HCT116 (cell line): ENCODE results near the gene KCNK4. TPM values are rescaled to one million over a fixed set of nuclear protein-coding genes. Genes with fewer than 3 reads are reported as not detected.

Source experiments
- ATAC-seq: fragments of 200-7000 bp; cut with Tn5 transposase; 2 replicates; pipeline ENCODE4 v1.9.1; 2020; ENCODE audit warnings: mild to moderate bottlenecking, moderate library complexity
- BruUV-seq: library from RNA; stranded (reverse); fragments of 400-500 nt; replicated peaks from 2 replicates; lab custom pipeline; 2021; lab: Mats Ljungman, UMichigan
- CTCF ChIA-PET: fragments of 300-600 bp; sonication (Branson Sonifier 250); formaldehyde crosslinking; loops from one replicate; lab custom pipeline; 2021; ENCODE audit warnings: antibody characterized with exemption; lab: Charles Lee
- POLR2A ChIA-PET: fragments of 300-600, 350-600 bp; sonication (Branson Sonifier 250); formaldehyde crosslinking; loops from one replicate; lab custom pipeline; 2021; ENCODE audit warnings: antibody characterized with exemption; lab: Charles Lee
- RAD21 ChIA-PET, 2 experiments: fragments of 300-600 bp; sonication (Branson Sonifier 250); formaldehyde crosslinking; loops; one replicate each; lab custom pipeline; 2023; ENCODE audit warnings: low total read pairs in 2 of 2; ENCODE audit not compliant: uncharacterized antibody in 2 of 2, unreplicated experiment in 2 of 2, low non-redundant PET in 1 of 2; lab: Charles Lee
- DNase-seq: peaks from one replicate; pipeline ENCODE4 v3.0.0-alpha.2; 2010; ENCODE audit warnings: low read depth, low spot score
- H2AFZ ChIP-seq: fragments of 200-600 bp; shearing (Covaris generic), sonication (generic); 2 replicates; pipeline ENCODE4 v1.6.1; 2017; ENCODE audit warnings: low read depth, mixed run types, mixed read lengths, antibody characterized with exemption, low read length; ENCODE audit not compliant: poor library complexity, severe bottlenecking
- H3K27ac ChIP-seq: 2 replicates; pipeline ENCODE4 v1.5.1; 2012; ENCODE audit warnings: low read depth, low read length
- H3K27me3 ChIP-seq: fragments of 200-600 bp; sonication (generic); 2 replicates; pipeline ENCODE4 v1.6.1; 2016; ENCODE audit warnings: mixed run types, low read length, mixed read lengths; ENCODE audit not compliant: insufficient read depth
- H3K36me3 ChIP-seq, 2 experiments: fragments of 200-500 bp in 1 of 2; fragments of 200-600 bp in 1 of 2; sonication (Bioruptor generic) in 1 of 2; sonication (generic) in 1 of 2; 2 replicates each; pipeline versions ENCODE4 v1.5.1 to v1.6.1; 2014 to 2016; ENCODE audit warnings: low read length in 2 of 2, inconsistent platforms in 1 of 2, mixed read lengths in 1 of 2, mixed run types in 1 of 2; ENCODE audit not compliant: insufficient read depth in 2 of 2, control insufficient read depth in 1 of 2
- H3K4me1 ChIP-seq, 2 experiments: fragments of 200-600 bp in 1 of 2; sonication (generic) in 1 of 2; 2 replicates each; pipeline versions ENCODE4 v1.5.1 to v1.6.1; 2012 to 2017; ENCODE audit warnings: low read length in 2 of 2, inconsistent platforms in 1 of 2, mild to moderate bottlenecking in 1 of 2, mixed read lengths in 1 of 2, mixed run types in 1 of 2, moderate library complexity in 1 of 2; ENCODE audit not compliant: insufficient read depth in 2 of 2, control insufficient read depth in 1 of 2
- H3K4me2 ChIP-seq: fragments of 200-600 bp; sonication (generic); 2 replicates; pipeline ENCODE4 v1.6.1; 2017; ENCODE audit warnings: mixed run types, low read length, mixed read lengths
- H3K4me3 ChIP-seq, 2 experiments: fragments of 200-600 bp in 1 of 2; sonication (generic) in 1 of 2; replicated peaks in 1 of 2; 2 replicates each; pipeline ENCODE4 v1.5.1; 2011 to 2016; ENCODE audit warnings: low read length in 2 of 2, control low read depth in 1 of 2, low read depth in 1 of 2, mild to moderate bottlenecking in 1 of 2, mixed read lengths in 1 of 2, mixed run types in 1 of 2
- H3K79me2 ChIP-seq: fragments of 200-600 bp; sonication (generic); 2 replicates; pipeline ENCODE4 v1.6.1; 2017; ENCODE audit warnings: mild to moderate bottlenecking, mixed run types, low read length, moderate library complexity, mixed read lengths; ENCODE audit not compliant: insufficient read depth
- H3K9ac ChIP-seq: fragments of 200-600 bp; sonication (generic); 2 replicates; pipeline ENCODE4 v1.6.1; 2016; ENCODE audit warnings: low read length, mixed read lengths
- H3K9me2 ChIP-seq: fragments of 200-600 bp; sonication (generic), shearing (Covaris generic); 2 replicates; pipeline ENCODE4 v1.6.1; 2017; ENCODE audit warnings: mixed run types, mild to moderate bottlenecking, moderate library complexity; ENCODE audit not compliant: insufficient read depth
- H3K9me3 ChIP-seq, 2 experiments: fragments of 200-500 bp in 1 of 2; fragments of 200-600 bp in 1 of 2; sonication (Bioruptor generic) in 1 of 2; sonication (generic) in 1 of 2; 2 replicates each; pipeline ENCODE4 v1.6.1; 2014 to 2017; ENCODE audit warnings: low read length in 2 of 2, mixed read lengths in 2 of 2, inconsistent platforms in 1 of 2, low read depth in 1 of 2, mild to moderate bottlenecking in 1 of 2, mixed run types in 1 of 2, moderate library complexity in 1 of 2; ENCODE audit not compliant: control insufficient read depth in 1 of 2, insufficient read depth in 1 of 2
- H4K20me1 ChIP-seq: fragments of 200-600 bp; sonication (generic), shearing (Covaris generic); 2 replicates; pipeline ENCODE4 v1.6.1; 2017; ENCODE audit warnings: mixed run types, mild to moderate bottlenecking, moderate library complexity; ENCODE audit not compliant: insufficient read depth
- POLR2AphosphoS5 ChIP-seq: IDR thresholded peaks from 2 replicates; pipeline ENCODE4 v1.6.1; 2011; ENCODE audit warnings: mild to moderate bottlenecking, low read depth, low read length, moderate library complexity
- REST ChIP-seq: IDR thresholded peaks from 2 replicates; pipeline ENCODE4 v1.6.1; 2012; ENCODE audit warnings: low read depth
- ZFX ChIP-seq: fragments of 450-650 bp; IDR thresholded peaks from 2 replicates; pipeline ENCODE4 v1.6.1; 2017
- intact Hi-C: fragments of 100-400 bp; cut with micrococcal nuclease; formaldehyde crosslinking; loops from 2 replicates; pipeline ENCODE4 v1.10.0; 2022
- total RNA-seq: library from RNA; stranded (reverse); gene quantifications from one replicate; pipeline ENCODE4 v1.2.1, GENCODE V29; 2021; ENCODE audit not compliant: unreplicated experiment

The KCNK4 gene
- total RNA-seq, 1 experiment from 2014 or later: not detected

- no peak for DNase-seq
- ChIA-PET POLR2A (interaction anchor here (2.0 to 4.6 kb wide), 2 partner anchors 9 to 27 kb away, joined by 8 to 29 read pairs; no protein-coding TSS in a partner anchor), RAD21 (no interaction called here), CTCF (interaction anchor here (1.2 to 1.9 kb wide), 3 partner anchors 88 to 112 kb away, joined by 3 to 4 read pairs (median 3); no protein-coding TSS in a partner anchor)
- Histone ChIP-seq H3K4me2 (peak overlapping the region; percentile 84), H2AFZ (no peak overlapping the region), H3K27me3 (no peaks in the 10 kb centered on the region), H3K4me3 (peak overlapping the region; percentile 70 to 91; a peak in 3 of 4 replicates), H3K27ac (peak overlapping the region; percentile 88), H3K79me2 (peaks cover 48% of the 10 kb centered on the region), H3K9me3 (no peaks in the 10 kb centered on the region), H3K9ac (peak overlapping the region; percentile 99), H4K20me1 (no peaks in the 10 kb centered on the region), H3K4me1 (peaks cover 39 to 75% of the 10 kb centered on the region in 2 experiments), H3K36me3 (peaks cover 0 to 12% of the 10 kb centered on the region in 2 experiments; a peak in 1 of 4 replicates), H3K9me2 (no peaks in the 10 kb centered on the region)
- intact Hi-C loops: no loop called here
- no peak for ATAC-seq
- TF ChIP-seq REST: no peak
- TF ChIP-seq POLR2AphosphoS5: peak; percentile 24; the same call in 1 of the 2 replicates
- no peak for TF ChIP-seq ZFX
- BruUV-seq: no TSS peak
Measured at GRCh38 chr11:64243236-64243854, 47.8 kb upstream of the KCNK4 start.
